Esophagus squamous epithelium (tissue), 5 donors: ENCODE results near the gene KCNE4. TPM values are rescaled to one million over a fixed set of nuclear protein-coding genes. Genes with fewer than 3 reads are reported as not detected.

Source experiments
- DNase-seq: peaks from one replicate; lab custom pipeline; 2025; lab: John Stamatoyannopoulos, UW
- H3K27ac ChIP-seq, 4 donors: fragments of 200-600 bp; sonication (generic); one replicate each; pipeline ENCODE4 v1.5.1; 2016 to 2019; ENCODE audit warnings: mild to moderate bottlenecking in 1 of 4
- H3K27me3 ChIP-seq, 4 donors: fragments of 200-600 bp; sonication (generic); 1 replicate in 3 of 4; 2 replicates in 1 of 4; pipeline versions ENCODE4 v1.5.1 to v1.6.0; 2017 to 2021; ENCODE audit warnings: antibody characterized with exemption in 1 of 4
- H3K36me3 ChIP-seq, 3 donors: fragments of 200-600 bp; sonication (generic); one replicate each; pipeline ENCODE4 v1.5.1; 2016 to 2019
- H3K4me1 ChIP-seq, 3 donors: fragments of 200-600 bp; sonication (generic); one replicate each; pipeline ENCODE4 v1.5.1; 2017 to 2019
- H3K4me3 ChIP-seq, 4 donors: fragments of 200-600 bp; sonication (generic); 1 replicate in 3 of 4; 2 replicates in 1 of 4; pipeline ENCODE4 v1.5.1; 2016 to 2019; ENCODE audit warnings: mild to moderate bottlenecking in 2 of 4, moderate library complexity in 1 of 4
- H3K9me3 ChIP-seq, 3 donors: fragments of 200-600 bp; sonication (generic); one replicate each; pipeline ENCODE4 v1.5.1; 2016 to 2019
- CTCF ChIP-seq, 6 experiments: fragments of 450-650 bp in 4 of 6; fragments of 200-600 bp in 2 of 6; sonication (generic) in 2 of 6; IDR thresholded peaks; one replicate each; pipeline ENCODE4 v1.5.1; 2016 to 2019; ENCODE audit warnings: antibody characterized with exemption in 6 of 6, mild to moderate bottlenecking in 4 of 6, moderate library complexity in 4 of 6
- POLR2A ChIP-seq, 4 donors: fragments of 450-650 bp; IDR thresholded peaks; one replicate each; pipeline ENCODE4 v1.6.1; 2017; ENCODE audit warnings: antibody characterized with exemption in 4 of 4, mild to moderate bottlenecking in 4 of 4, moderate library complexity in 3 of 4
- WGBS, 2 donors: methylation state at CpG; one replicate each; pipeline ENCODE4 v1.1.5; 2018; 5-methylcytosine and 5-hydroxymethylcytosine counted together
- intact Hi-C: fragments of 100-400 bp; cut with DNase I; formaldehyde crosslinking; loops from one replicate; pipeline ENCODE4 v1.15.0; 2022
- total RNA-seq, 4 donors: library from RNA; depleted of rRNA; stranded (reverse); fragments of >200 nt; gene quantifications; one replicate each; pipeline ENCODE4 v1.1.0, GENCODE V29; 2016
- donor health status: DM: yes; HTN: yes; CAD: no.

Gene KCNE4
- total RNA-seq, 4 donors from 2014 or later: 0.26 to 0.76 (median 0.35) TPM

GRCh38 chr2:223041527-223042109 is 10.4 kb upstream of the KCNE4 start:
- Histone ChIP-seq H3K4me1 (peaks cover 0 to 11% (median 0%) of the 10 kb centered on the region in 3 donors), H3K9me3 (no peaks in the 10 kb centered on the region), H3K27ac (peak overlapping the region in 2 of 4 donors; percentile 47 to 50), H3K4me3 (no peak overlapping the region), H3K27me3 (no peaks in the 10 kb centered on the region), H3K36me3 (no peaks in the 10 kb centered on the region)
- DNase-seq: no peak
- no peak for TF ChIP-seq POLR2A (IDR thresholded peaks at IDR 0.05)
- TF ChIP-seq CTCF (IDR thresholded peaks at IDR 0.05): no peak
- 4 to 15% methylated on average over 4 of the region's 4 CpGs for WGBS, 2 donors
- intact Hi-C loops: no loop called here

GRCh38 chr2:223042284-223042683 is 9.7 kb upstream of the KCNE4 start:
- Histone ChIP-seq H3K4me1 (peaks cover 0 to 15% (median 0%) of the 10 kb centered on the region in 3 donors), H3K36me3 (no peaks in the 10 kb centered on the region), H3K9me3 (no peaks in the 10 kb centered on the region), H3K4me3 (no peak overlapping the region), H3K27me3 (no peaks in the 10 kb centered on the region), H3K27ac (no peak overlapping the region)
- WGBS, 2 donors: 83 to 86% methylated on average over 2 of the region's 2 CpGs
- no peak for TF ChIP-seq CTCF (IDR thresholded peaks at IDR 0.05)
- no peak for TF ChIP-seq POLR2A (IDR thresholded peaks at IDR 0.05)
- intact Hi-C loops: no loop called here
- no peak for DNase-seq

GRCh38 chr2:223042704-223043118 is 9.3 kb upstream of the KCNE4 start:
- Histone ChIP-seq H3K27me3 (no peaks in the 10 kb centered on the region), H3K4me3 (no peak overlapping the region), H3K36me3 (no peaks in the 10 kb centered on the region), H3K27ac (no peak overlapping the region), H3K9me3 (no peaks in the 10 kb centered on the region), H3K4me1 (peaks cover 0 to 20% (median 0%) of the 10 kb centered on the region in 3 donors)
- TF ChIP-seq POLR2A (IDR thresholded peaks at IDR 0.05): no peak
- intact Hi-C loops: no loop called here
- WGBS, 2 donors: 75 to 78% methylated on average over 1 of the region's 1 CpG
- no peak for DNase-seq

- H3K36me3 ChIP-seq: no peaks in the 10 kb centered on the region
- 51 to 63% methylated on average over 6 to 7 of the region's 7 CpGs for WGBS, 2 donors
- no peaks in the 10 kb centered on the region for H3K9me3 ChIP-seq
- TF ChIP-seq CTCF (IDR thresholded peaks at IDR 0.05) (no peak), POLR2A (IDR thresholded peaks at IDR 0.05) (no peak)
- H3K4me1 ChIP-seq: peaks cover 0 to 20% (median 0%) of the 10 kb centered on the region in 3 donors
- H3K27me3 ChIP-seq: no peaks in the 10 kb centered on the region
- H3K4me3 ChIP-seq: no peak overlapping the region
- DNase-seq: no peak
- intact Hi-C loops: no loop called here
- no peak overlapping the region for H3K27ac ChIP-seq
Measured at GRCh38 chr2:223043164-223043941, 8.6 kb upstream of the KCNE4 start.

GRCh38 chr2:223044092-223044836 is 7.7 kb upstream of the KCNE4 start:
- no peak for DNase-seq
- no peak overlapping the region for H3K4me3 ChIP-seq
- no peak for TF ChIP-seq POLR2A (IDR thresholded peaks at IDR 0.05)
- WGBS, 2 donors: 71 to 86% methylated on average over 5 to 11 of the region's 12 CpGs
- intact Hi-C loops: no loop called here
- H3K36me3 ChIP-seq: no peaks in the 10 kb centered on the region
- H3K27ac ChIP-seq: no peak overlapping the region
- no peaks in the 10 kb centered on the region for H3K9me3 ChIP-seq
- peaks cover 0 to 20% (median 0%) of the 10 kb centered on the region in 3 donors for H3K4me1 ChIP-seq
- H3K27me3 ChIP-seq: no peaks in the 10 kb centered on the region
